ENCODE results near the gene SMARCA2.

- no peak for TF ChIP-seq CTCF (IDR thresholded peaks at IDR 0.05 in 2 of 3, conservative IDR thresholded peaks at IDR 0.05 in 1 of 3; ENCODE audit: control insufficient read depth in 2 of 3, extremely low read depth in 1 of 3, insufficient read depth in 1 of 3, low read depth in 3 of 3, low read length in 3 of 3)
- no peak for TF ChIP-seq POLR2A (IDR thresholded peaks at IDR 0.05; ENCODE audit: low read depth, low read length)
- TF ChIP-seq SMC3 (IDR thresholded peaks at IDR 0.05; ENCODE audit: borderline replicate concordance, low read length), result no peak
- TF ChIP-seq YY1 (IDR thresholded peaks at IDR 0.05; ENCODE audit: low read depth, low read length), result no peak
- TF ChIP-seq REST (IDR thresholded peaks at IDR 0.05; ENCODE audit: low read depth, low read length), result no peak
- TF ChIP-seq MAX (IDR thresholded peaks at IDR 0.05; ENCODE audit: low read depth, low read length), result no peak
- TF ChIP-seq RELB (IDR thresholded peaks at IDR 0.05; ENCODE audit: low read depth), result no peak
- no peak for TF ChIP-seq FOXK2 (IDR thresholded peaks at IDR 0.05)
- TF ChIP-seq MTA3 (IDR thresholded peaks at IDR 0.05; ENCODE audit: borderline replicate concordance, low read length), result no peak
- TF ChIP-seq IRF3 (IDR thresholded peaks at IDR 0.05), result no peak
These were observed 10.0 kb downstream of the SMARCA2 start for GRCh38 chr9:2024888-2025782.

Data from GM12878 (cell line).